WTC11 (cell line): ENCODE measurements around the gene OLFM1. TPM values are rescaled to one million over a fixed set of nuclear protein-coding genes. Genes with fewer than 3 reads are reported as not detected.

Experiments used
- ATAC-seq: fragments of 200-7000 bp; cut with Tn5 transposase; 2 replicates; pipeline ENCODE4 v1.10.0; 2021; ENCODE audit warnings: mild to moderate bottlenecking, moderate library complexity
- CTCF ChIA-PET: fragments of 300-600 bp; sonication (Branson Sonifier 250); formaldehyde crosslinking; loops from one replicate; lab custom pipeline; 2021; ENCODE audit warnings: antibody characterized with exemption; lab: Charles Lee
- POLR2A ChIA-PET: fragments of 350-600 bp; sonication (Branson Sonifier 250); formaldehyde crosslinking; loops from one replicate; lab custom pipeline; 2021; ENCODE audit warnings: antibody characterized with exemption; lab: Charles Lee
- DNase-seq: peaks from one replicate; pipeline ENCODE4 v3.0.0; 2021; ENCODE audit warnings: low spot score
- H3K27ac Mint-ChIP-seq: 2 replicates; pipeline ENCODE4 v1.8.0; 2021; ENCODE audit warnings: mixed read lengths
- H3K27me3 Mint-ChIP-seq: 2 replicates; pipeline ENCODE4 v1.8.0; 2021; ENCODE audit warnings: low read depth, mild to moderate bottlenecking, moderate library complexity, mixed read lengths
- H3K36me3 Mint-ChIP-seq: 2 replicates; pipeline ENCODE4 v1.8.0; 2021; ENCODE audit warnings: mixed read lengths
- H3K4me1 Mint-ChIP-seq: 2 replicates; pipeline ENCODE4 v1.8.0; 2022; ENCODE audit warnings: mixed read lengths
- H3K4me3 Mint-ChIP-seq: 2 replicates; pipeline ENCODE4 v1.8.0; 2021; ENCODE audit warnings: mild to moderate bottlenecking, moderate library complexity, mixed read lengths
- H3K9me3 Mint-ChIP-seq: 2 replicates; pipeline ENCODE4 v1.8.0; 2021; ENCODE audit warnings: mixed read lengths
- AR ChIP-seq: fragments of 250-450 bp; sonication (Bioruptor Pico); IDR thresholded peaks from 2 replicates; pipeline ENCODE4 v1.9.0; 2021; ENCODE audit warnings: mild to moderate bottlenecking
- ATF1 ChIP-seq: sonication (generic); formaldehyde crosslinking; IDR thresholded peaks from 2 replicates; pipeline ENCODE4 v1.8.1; 2023; ENCODE audit warnings: mild to moderate bottlenecking, moderate library complexity, missing genetic modification reagents
- ATF6 ChIP-seq: sonication (generic); formaldehyde crosslinking; IDR thresholded peaks from 2 replicates; pipeline ENCODE4 v1.8.1; 2023; ENCODE audit warnings: mild to moderate bottlenecking, missing genetic modification reagents
- CREM ChIP-seq: sonication (generic); formaldehyde crosslinking; IDR thresholded peaks from 2 replicates; pipeline ENCODE4 v1.8.1; 2022; ENCODE audit warnings: mild to moderate bottlenecking, missing genetic modification reagents, moderate library complexity
- CTCF ChIP-seq: fragments of 200-600 bp; IDR thresholded peaks from 2 replicates; pipeline ENCODE4 v1.8.0; 2022; ENCODE audit warnings: antibody characterized with exemption
- E2F4 ChIP-seq: sonication (generic); formaldehyde crosslinking; IDR thresholded peaks from 2 replicates; pipeline ENCODE4 v1.8.1; 2022; ENCODE audit warnings: low read depth, mild to moderate bottlenecking, moderate library complexity, missing genetic modification reagents, borderline replicate concordance
- EMX1 ChIP-seq: fragments of 250-450 bp; sonication (Bioruptor Pico); IDR thresholded peaks from 2 replicates; pipeline ENCODE4 v1.8.0; 2021; ENCODE audit warnings: mild to moderate bottlenecking
- HMGA2 ChIP-seq: fragments of 250-450 bp; sonication (Bioruptor Pico); IDR thresholded peaks from 2 replicates; pipeline ENCODE4 v1.4.0; 2021; ENCODE audit warnings: mild to moderate bottlenecking, moderate library complexity
- KAT7 ChIP-seq: sonication (generic); formaldehyde crosslinking; IDR thresholded peaks from 2 replicates; pipeline ENCODE4 v1.8.1; 2023; ENCODE audit warnings: missing genetic modification reagents, mild to moderate bottlenecking, borderline replicate concordance
- NFE2L1 ChIP-seq: sonication (generic); formaldehyde crosslinking; IDR thresholded peaks from 2 replicates; pipeline ENCODE4 v1.8.1; 2023; ENCODE audit warnings: missing genetic modification reagents
- RELA ChIP-seq: sonication (generic); formaldehyde crosslinking; IDR thresholded peaks from 2 replicates; pipeline ENCODE4 v1.8.1; 2022; ENCODE audit warnings: missing genetic modification reagents, mild to moderate bottlenecking, borderline replicate concordance
- TEAD1 ChIP-seq: sonication (generic); formaldehyde crosslinking; IDR thresholded peaks from 2 replicates; pipeline ENCODE4 v1.8.0; 2022; ENCODE audit warnings: mild to moderate bottlenecking, missing genetic modification reagents
- ZNF263 ChIP-seq: sonication (generic); formaldehyde crosslinking; IDR thresholded peaks from 2 replicates; pipeline ENCODE4 v1.8.1; 2022; ENCODE audit warnings: low read depth, mild to moderate bottlenecking, moderate library complexity, missing genetic modification reagents
- ZNF317 ChIP-seq: sonication (generic); formaldehyde crosslinking; IDR thresholded peaks from 2 replicates; pipeline ENCODE4 v1.8.1; 2023; ENCODE audit warnings: low read depth, mild to moderate bottlenecking, moderate library complexity, missing genetic modification reagents, borderline replicate concordance
- ZNF396 ChIP-seq: fragments of 250-450 bp; sonication (Bioruptor Pico); IDR thresholded peaks from 2 replicates; pipeline ENCODE4 v1.8.0; 2021; ENCODE audit warnings: mild to moderate bottlenecking, moderate library complexity, borderline replicate concordance
- ZNF423 ChIP-seq: fragments of 250-450 bp; sonication (Bioruptor Pico); IDR thresholded peaks from 2 replicates; pipeline ENCODE4 v2.1.2; 2022; ENCODE audit warnings: mild to moderate bottlenecking, moderate library complexity
- ZNF532 ChIP-seq: fragments of 250-450 bp; sonication (Bioruptor Pico); IDR thresholded peaks from 2 replicates; pipeline ENCODE4 v1.9.0; 2021; ENCODE audit warnings: mild to moderate bottlenecking, borderline replicate concordance
- ZNF671 ChIP-seq: fragments of 250-450 bp; sonication (Bioruptor Pico); IDR thresholded peaks from 2 replicates; pipeline ENCODE4 v1.8.0; 2021; ENCODE audit warnings: mild to moderate bottlenecking
- total RNA-seq: library from RNA; stranded (reverse); gene quantifications from 3 replicates; pipeline ENCODE4 v1.2.3, GENCODE V29; 2021

OLFM1 gene
- total RNA-seq, 1 experiment from 2014 or later: 37.6 TPM

- CTCF ChIA-PET: interaction anchor here (1.0 kb wide), 1 partner anchor 332 kb away, joined by 3 read pairs; no protein-coding TSS in a partner anchor
- no peak for ATAC-seq
- Mint-ChIP-seq H3K4me1 (peaks cover 11% of the 10 kb centered on the region), H3K4me3 (no peak overlapping the region), H3K36me3 (no peaks in the 10 kb centered on the region), H3K27ac (no peak overlapping the region), H3K27me3 (peaks cover 16% of the 10 kb centered on the region), H3K9me3 (no peaks in the 10 kb centered on the region)
- no peak for DNase-seq
- no peak for TF ChIP-seq TEAD1 (CRISPR knock-in tag)
- TF ChIP-seq E2F4 (CRISPR knock-in tag): no peak
- TF ChIP-seq ATF6 (CRISPR knock-in tag): no peak
- TF ChIP-seq ZNF423: no peak
- TF ChIP-seq NFE2L1: no peak
- no peak for TF ChIP-seq AR (CRISPR knock-in tag)
- TF ChIP-seq KAT7: no peak
- POLR2A ChIA-PET: no interaction called here
Observed at GRCh38 chr9:135079676-135080075, 7.8 kb upstream of the OLFM1 start.

- Mint-ChIP-seq H3K27ac (no peak overlapping the region), H3K4me1 (peaks cover 12% of the 10 kb centered on the region), H3K27me3 (peaks cover 12% of the 10 kb centered on the region), H3K9me3 (no peaks in the 10 kb centered on the region), H3K36me3 (no peaks in the 10 kb centered on the region), H3K4me3 (no peak overlapping the region)
- ATAC-seq (no peak), DNase-seq (no peak)
- ChIA-PET CTCF (interaction anchor here (1.0 kb wide), 1 partner anchor 331 kb away, joined by 3 read pairs; no protein-coding TSS in a partner anchor), POLR2A (no interaction called here)
- TF ChIP-seq AR (CRISPR knock-in tag) (no peak), HMGA2 (CRISPR knock-in tag) (no peak), ZNF317 (CRISPR knock-in tag) (no peak), RELA (CRISPR knock-in tag) (no peak), EMX1 (CRISPR knock-in tag) (no peak), ATF1 (no peak), ZNF263 (CRISPR knock-in tag) (no peak), ZNF532 (CRISPR knock-in tag) (no peak), CTCF (no peak), CREM (CRISPR knock-in tag) (no peak), ZNF396 (CRISPR knock-in tag) (no peak), ZNF671 (no peak)
Observed at GRCh38 chr9:135080286-135081263, 6.9 kb upstream of the OLFM1 start.
